GM19193 (cell line): ENCODE data around the gene TMEM63B.

Source experiments
- POLR2A ChIP-seq: IDR thresholded peaks from 4 replicates; pipeline ENCODE4 v1.6.1; 2011; ENCODE audit not compliant: insufficient read depth, insufficient read length; ENCODE audit errors: extremely low read depth

Gene TMEM63B

DNA sequence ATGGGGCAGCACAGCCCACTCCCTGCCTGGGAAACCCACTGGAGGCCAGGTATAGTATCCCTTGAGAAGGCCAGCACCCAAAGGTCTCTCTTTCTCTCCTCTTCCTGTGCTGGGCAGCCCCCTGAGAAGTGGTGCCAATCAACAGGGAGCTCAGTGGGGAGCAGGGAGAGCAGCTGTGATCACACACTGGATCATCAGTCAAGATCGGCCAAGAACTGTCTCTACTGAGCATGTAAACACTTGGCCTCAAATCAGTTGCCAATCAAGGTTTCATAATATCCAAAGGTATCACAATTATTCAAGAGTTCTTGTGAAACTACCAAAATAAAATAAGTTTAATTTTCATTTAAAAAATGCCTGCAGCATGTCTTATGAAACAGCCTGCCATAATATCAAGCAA is 18.9 kb upstream of the TMEM63B start:
- TF ChIP-seq POLR2A, result no peak

DNA sequence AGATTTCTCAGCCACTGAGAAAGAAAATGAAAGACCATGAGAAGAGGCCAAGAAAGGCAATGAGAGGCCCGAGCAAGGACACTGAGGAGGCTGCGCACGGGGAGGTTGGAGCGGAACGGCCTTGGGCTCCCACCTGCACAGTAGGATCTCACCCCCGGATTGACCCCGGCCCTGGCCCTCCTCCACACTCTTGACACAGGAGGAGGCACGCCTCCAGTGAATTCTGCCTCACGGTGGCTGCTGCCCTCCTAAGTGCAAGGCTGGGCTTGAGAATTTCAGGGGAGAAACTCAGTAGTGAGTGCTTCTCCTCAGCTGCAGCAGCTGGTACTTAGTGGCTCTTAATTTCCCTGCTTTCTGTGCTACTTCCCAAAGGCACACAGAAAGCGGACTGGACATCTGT is 18.1 kb upstream of the TMEM63B start:
- TF ChIP-seq POLR2A, result no peak

DNA sequence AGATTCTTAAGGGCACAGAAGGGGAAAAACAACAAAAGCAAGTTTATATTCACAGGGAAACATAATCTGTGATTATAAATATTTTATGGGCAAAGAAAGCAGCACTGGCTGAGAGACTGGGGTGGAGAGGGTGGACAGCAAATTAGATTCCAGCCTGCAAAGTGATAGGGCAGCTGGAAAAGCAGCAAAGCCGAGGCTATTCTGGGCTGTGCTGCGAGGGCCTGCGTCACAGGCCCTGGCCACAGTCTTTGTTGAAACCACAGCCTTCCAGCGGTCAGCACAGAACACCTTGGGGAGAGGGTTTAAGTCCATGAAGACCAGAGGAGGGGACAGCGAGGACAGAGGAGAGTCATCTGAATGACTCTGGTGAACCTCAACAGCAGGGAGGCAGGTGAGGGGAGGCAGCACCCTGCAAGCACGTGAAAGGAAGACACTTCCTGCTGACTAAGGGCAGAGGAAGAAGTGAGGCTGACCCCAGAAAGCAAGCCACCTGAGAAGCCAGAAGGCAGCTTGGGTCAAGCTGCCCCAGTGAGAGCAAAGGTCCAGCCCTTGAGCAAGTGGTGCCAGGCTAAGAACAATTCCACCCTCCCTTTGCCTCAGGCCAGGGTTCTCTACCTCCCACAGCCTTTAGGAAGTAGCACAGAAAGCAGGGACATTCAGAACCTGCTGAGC is 17.2 kb upstream of the TMEM63B start:
- TF ChIP-seq POLR2A, result no peak

DNA sequence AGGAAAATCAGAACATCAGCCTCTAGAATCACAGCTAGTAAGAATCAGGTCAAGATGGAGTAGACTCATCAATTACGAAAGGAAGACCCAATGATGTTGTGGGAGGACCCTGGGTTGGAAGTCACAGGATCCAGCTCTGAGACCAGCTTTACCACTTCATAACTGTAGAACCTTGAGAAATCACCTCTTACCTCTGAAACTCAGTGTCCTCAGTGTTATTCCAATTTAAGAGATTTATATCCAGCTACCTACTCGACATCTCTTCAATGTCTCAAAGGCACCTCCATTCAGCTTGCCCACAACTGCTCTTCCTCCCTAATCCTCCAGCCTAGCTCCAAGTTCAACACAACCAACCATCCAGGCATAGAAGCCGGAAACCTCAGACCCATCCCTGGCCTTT is 16.4 kb upstream of the TMEM63B start:
- no peak for TF ChIP-seq POLR2A

DNA sequence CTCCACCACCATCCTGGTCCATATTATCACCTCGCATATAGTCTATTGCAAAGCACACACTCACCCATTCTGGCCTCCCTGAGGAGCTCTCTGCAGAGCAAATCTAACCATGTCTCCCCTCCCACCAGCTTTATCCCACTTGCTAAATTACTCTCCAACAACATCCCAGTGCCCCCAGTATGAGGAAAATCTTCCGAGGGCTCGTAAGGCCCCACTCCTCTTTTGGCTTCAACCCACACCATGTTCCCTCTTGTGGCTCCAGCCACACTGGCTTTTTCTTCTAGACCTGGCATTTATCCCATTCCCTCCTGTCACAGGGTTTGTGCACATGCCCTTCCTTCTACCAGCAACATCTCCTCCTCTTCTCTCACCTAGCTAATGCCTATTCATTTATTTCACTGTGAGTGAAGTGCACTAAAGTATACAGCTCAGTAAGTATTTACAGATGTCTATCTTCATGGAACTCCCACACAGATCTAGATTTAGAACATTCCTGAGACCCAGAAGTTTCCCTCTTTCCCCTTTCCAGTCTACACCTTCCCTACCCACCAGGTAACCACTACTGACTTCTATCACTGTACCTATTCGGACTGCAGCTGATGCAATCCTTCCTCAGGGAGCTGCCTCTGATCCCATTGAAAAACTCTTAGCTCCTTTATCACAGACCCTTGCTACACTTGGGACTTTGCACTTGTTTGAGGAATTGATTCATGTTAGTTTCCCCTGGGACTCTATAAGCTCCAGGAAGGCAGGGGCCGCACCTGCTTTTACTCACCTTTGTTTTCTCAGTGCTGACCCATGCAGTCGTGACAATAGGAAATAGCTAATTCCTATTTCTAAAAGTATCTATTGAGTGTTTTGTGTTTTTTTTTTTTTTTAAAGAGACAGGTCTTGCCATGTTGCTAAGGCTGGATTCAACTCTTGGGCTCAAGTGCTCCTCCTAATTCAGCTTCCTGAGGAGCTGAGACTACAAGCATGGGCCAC is 15.6 kb upstream of the TMEM63B start:
- TF ChIP-seq POLR2A, result peak; percentile 18

DNA sequence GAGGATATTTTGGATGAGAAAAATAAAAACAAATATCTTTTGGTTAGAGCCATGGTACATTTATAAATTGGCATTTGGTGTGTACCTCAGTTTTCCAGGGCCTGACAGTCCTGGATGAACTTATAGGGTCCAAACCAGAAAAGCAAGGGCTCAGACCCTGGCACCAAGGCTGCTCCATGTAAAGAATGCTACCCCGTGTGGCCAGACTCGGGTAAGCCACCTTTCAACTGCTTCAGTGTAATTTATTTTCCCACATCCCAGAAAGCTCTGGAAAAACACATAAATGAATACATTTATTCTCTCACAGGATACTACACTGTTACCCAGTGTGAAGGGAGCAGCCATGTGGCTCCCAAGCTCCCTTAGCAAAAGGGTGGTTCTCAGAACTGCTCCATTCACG is 13.9 kb upstream of the TMEM63B start:
- no peak for TF ChIP-seq POLR2A

DNA sequence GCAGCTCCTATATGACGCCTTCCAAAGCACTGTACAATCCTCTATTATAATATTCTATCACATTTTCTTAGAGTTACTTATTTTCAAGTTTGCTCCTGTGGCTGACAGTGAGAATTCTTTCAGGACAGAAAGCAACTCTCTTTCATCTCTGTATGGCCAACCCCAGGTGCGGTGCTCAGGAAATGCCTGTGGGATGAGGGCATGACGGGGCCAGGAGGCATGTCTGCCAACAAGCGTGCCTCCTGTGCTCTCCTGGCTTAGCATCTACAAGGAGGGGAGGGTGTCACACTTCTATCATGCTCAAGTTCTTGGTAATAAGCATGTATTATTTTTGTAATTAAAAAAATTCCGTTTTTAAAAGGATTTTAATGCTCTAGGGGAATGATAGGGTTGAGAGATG is 11.5 kb upstream of the TMEM63B start:
- TF ChIP-seq POLR2A, result no peak

DNA sequence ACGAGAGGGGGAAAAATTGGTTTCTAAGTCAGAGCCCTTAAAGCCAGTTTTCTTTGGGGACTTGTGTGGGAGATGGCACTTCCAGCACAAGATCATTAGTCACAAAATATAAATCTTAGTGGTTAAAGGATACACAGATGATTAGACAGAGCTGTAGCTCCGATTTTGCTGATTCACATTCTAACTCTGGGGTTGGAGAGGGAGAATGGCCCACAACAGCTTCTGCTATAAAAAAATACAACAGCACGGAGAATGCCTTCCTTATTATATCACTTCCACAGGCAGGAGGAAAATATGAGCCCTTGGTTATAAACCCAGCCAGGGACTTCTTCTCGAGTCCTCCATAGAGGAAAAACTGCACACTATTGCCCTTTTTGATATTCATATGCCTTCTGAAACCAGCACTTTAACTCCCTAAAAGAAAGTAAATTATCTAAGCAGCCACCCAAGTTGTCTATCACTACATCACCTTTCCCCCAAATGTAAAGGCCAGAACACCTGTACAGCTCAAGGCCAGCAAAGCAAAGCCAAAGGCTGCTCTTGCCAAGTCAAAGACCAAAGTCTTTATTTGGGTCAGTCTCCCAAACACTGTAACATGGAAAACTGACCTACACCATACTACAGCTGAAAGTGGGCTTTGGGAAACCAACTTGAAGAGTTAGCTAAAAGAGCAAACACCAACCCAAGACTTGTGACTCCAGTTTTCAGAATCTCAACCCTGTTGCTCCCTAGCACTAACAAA is 10.5 kb upstream of the TMEM63B start:
- no peak for TF ChIP-seq POLR2A

DNA sequence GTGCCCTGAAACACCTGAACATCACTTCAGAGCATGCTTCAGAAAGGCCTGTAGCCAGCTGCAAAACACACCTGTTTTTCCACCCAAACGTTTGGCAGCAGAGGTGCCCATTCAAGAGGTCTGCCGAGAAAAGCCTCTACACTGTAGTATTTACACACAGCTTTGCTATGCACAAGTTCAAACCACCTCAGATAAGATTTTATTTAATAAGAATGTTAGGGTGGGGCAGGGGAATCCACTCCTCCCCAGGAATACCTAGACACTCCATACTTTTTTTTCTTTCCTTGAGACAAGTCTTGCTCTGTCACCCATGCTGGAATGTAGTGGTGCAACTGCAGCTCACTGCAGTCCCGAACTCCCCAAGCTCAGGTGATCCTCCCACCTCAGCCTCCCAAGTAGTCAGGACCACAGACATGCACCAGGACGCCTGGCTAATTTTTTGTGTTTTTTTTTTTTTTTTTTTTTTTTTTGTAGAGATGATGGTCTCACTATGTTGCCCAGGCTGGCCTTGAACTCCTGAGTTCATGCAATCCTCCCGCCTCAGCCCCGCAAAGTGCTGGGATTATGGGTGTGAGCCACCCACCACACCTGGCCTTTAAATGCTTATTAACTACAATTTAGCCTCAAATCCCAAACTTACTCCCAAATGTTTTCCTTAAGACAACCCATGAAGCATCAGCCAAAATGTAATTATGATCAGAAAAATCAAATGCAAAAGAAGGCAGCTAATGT is 9.8 kb upstream of the TMEM63B start:
- TF ChIP-seq POLR2A, result no peak

DNA sequence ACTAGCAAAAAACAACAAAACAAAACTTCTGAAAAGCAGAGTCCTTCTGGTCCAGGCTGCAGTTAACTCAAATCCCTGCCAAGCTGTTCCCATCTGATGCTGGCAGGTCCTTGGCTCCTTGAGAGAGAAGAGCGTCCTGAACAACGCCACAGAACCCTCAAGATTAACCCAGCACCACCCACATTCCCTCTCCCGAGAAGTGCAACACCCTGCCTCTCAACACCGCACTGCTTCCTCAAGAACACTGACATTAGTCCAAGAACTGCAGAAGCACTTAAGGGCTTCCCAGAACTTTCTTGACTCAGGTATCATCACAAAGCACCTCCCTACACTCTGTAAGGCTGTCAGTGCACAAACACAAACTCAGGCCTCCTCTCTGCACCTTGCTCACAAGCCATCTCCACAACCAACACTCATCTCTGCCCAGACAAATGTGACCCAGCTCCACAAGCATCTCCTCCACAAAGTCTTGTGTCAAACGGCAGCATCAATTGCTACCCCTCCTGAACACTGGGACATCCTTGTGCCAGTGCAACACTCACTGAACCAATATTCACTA is 7.6 kb upstream of the TMEM63B start:
- no peak for TF ChIP-seq POLR2A

DNA sequence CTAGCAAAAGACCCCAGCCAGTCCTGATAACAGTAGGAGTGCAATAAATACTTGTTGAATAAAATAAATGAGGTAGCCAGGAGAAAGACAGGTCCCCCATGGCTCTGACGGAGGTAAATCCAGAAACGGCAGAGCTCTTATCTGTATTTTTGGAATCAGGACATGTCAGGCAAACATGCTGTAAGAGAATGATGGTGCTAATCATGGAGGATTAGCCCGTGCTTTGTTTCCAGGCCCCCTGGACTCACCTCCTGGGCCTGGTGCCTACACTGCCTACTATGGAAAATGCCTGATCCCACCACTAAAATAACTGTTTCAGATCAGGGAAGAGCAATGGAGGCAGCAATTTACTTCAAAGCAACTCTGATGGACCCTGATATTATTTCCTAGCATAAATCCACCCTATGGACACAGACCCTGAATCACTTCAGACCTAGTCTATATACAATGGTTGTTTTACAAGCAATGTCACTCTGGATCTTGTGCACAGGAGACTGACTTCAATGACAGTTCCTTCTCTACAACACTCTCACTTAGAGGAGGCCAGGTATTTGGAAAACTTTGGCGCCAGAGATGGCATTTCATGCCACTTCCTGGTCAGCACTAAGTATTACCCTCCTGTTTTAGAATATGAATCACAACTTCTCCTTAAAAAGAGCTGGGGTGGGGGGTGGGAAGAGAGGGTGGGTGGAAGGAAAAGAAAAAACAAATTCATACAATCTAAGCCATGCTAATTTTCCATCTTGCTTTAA is 6.5 kb upstream of the TMEM63B start:
- no peak for TF ChIP-seq POLR2A

DNA sequence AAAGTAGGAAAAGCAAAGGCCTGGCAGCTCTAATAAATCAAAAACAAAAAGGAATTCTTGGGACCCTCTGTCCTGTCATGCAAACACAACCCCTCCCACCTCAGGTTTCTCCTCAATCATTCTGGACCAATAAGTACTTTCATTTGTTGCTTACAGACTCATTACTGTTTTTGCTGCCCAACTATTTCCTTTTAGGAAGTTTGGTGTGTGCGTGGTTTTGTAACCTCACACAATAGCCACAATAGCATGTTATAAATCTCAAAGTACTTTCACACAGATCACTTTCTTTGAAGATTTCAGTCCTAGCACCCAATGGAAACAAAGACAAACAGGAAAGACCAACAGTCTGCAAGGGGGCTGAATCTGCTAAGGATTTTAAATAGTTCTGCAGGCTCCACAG is 4.6 kb upstream of the TMEM63B start:
- TF ChIP-seq POLR2A, result no peak

DNA sequence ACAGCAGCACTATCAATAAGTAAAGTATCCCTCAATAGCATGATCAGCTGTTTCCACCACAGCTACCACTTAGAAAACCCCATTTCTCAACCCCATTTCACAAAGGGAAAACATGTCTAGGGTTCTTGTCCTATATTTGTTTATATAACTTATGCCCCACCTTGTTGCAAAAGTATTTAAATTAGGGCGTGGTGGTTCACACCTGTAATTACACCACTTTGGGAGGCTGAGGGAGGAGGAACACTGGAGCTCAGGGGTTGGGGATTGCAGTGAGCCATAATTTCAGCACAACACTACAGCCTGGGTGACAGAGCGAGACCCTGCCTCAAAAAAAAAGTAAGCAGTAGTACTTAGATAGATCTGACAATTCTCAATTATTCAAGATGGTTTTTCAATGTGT is 3.8 kb upstream of the TMEM63B start:
- no peak for TF ChIP-seq POLR2A
